Measurements from ENCODE around the gene ZC3H7B. TPM values are rescaled to one million over a fixed set of nuclear protein-coding genes. Genes with fewer than 3 reads are reported as not detected.

Gene ZC3H7B
- polyA plus RNA-seq, 2 of the 4 experiments (the other 2 are of a cell fraction) = 12.4 to 22.8 TPM

- Histone ChIP-seq H3K4me2 (no peak overlapping the region), H3K9me3 (no peaks in the 10 kb centered on the region), H3K4me1 (no peaks in the 10 kb centered on the region), H3K4me3 (no peak overlapping the region), H3K27ac (no peak overlapping the region)
- WGBS (ENCODE audit: missing lambda C conversion rate) = 98% methylated on average over 7 of the region's 9 CpGs
- DNase-seq (ENCODE audit: low read depth in 1 of 2, low spot score in 1 of 2) (no peak), FAIRE-seq (no peak), ATAC-seq (no peak)
- CTCF ChIA-PET = interaction anchor here (0.6 kb wide), 1 partner anchor 45 kb away, joined by 3 read pairs; no protein-coding TSS in a partner anchor
- POLR2A ChIA-PET = no interaction called here
- TF ChIP-seq ZNF302 (CRISPR knock-in tag; IDR thresholded peaks at IDR 0.05) = no peak
- TF ChIP-seq PHF8 (IDR thresholded peaks at IDR 0.05; ENCODE audit: borderline replicate concordance, low read depth) = no peak
- TF ChIP-seq, protein P1, sequence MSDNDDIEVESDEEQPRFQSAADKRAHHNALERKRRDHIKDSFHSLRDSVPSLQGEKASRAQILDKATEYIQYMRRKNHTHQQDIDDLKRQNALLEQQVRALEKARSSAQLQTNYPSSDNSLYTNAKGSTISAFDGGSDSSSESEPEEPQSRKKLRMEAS (IDR thresholded peaks at IDR 0.05) = no peak
- TF ChIP-seq ELK1 (IDR thresholded peaks at IDR 0.05; ENCODE audit: low read depth, low read length) = no peak
- no peak for TF ChIP-seq CBX2 (IDR thresholded peaks at IDR 0.05; ENCODE audit: borderline replicate concordance, low read depth)
- TF ChIP-seq, protein P2, sequence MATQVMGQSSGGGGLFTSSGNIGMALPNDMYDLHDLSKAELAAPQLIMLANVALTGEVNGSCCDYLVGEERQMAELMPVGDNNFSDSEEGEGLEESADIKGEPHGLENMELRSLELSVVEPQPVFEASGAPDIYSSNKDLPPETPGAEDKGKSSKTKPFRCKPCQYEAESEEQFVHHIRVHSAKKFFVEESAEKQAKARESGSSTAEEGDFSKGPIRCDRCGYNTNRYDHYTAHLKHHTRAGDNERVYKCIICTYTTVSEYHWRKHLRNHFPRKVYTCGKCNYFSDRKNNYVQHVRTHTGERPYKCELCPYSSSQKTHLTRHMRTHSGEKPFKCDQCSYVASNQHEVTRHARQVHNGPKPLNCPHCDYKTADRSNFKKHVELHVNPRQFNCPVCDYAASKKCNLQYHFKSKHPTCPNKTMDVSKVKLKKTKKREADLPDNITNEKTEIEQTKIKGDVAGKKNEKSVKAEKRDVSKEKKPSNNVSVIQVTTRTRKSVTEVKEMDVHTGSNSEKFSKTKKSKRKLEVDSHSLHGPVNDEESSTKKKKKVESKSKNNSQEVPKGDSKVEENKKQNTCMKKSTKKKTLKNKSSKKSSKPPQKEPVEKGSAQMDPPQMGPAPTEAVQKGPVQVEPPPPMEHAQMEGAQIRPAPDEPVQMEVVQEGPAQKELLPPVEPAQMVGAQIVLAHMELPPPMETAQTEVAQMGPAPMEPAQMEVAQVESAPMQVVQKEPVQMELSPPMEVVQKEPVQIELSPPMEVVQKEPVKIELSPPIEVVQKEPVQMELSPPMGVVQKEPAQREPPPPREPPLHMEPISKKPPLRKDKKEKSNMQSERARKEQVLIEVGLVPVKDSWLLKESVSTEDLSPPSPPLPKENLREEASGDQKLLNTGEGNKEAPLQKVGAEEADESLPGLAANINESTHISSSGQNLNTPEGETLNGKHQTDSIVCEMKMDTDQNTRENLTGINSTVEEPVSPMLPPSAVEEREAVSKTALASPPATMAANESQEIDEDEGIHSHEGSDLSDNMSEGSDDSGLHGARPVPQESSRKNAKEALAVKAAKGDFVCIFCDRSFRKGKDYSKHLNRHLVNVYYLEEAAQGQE (IDR thresholded peaks at IDR 0.05) = no peak
- TF ChIP-seq TFCP2L1 (CRISPR knock-in tag; IDR thresholded peaks at IDR 0.05) = no peak
- TF ChIP-seq POLR2AphosphoS2 (conservative IDR thresholded peaks at IDR 0.05; ENCODE audit: low read length) = no peak
- TF ChIP-seq HEYL (CRISPR knock-in tag; IDR thresholded peaks at IDR 0.05) = no peak
Measured at GRCh38 chr22:41343717-41344116, 42.4 kb downstream of the ZC3H7B start.

DNA sequence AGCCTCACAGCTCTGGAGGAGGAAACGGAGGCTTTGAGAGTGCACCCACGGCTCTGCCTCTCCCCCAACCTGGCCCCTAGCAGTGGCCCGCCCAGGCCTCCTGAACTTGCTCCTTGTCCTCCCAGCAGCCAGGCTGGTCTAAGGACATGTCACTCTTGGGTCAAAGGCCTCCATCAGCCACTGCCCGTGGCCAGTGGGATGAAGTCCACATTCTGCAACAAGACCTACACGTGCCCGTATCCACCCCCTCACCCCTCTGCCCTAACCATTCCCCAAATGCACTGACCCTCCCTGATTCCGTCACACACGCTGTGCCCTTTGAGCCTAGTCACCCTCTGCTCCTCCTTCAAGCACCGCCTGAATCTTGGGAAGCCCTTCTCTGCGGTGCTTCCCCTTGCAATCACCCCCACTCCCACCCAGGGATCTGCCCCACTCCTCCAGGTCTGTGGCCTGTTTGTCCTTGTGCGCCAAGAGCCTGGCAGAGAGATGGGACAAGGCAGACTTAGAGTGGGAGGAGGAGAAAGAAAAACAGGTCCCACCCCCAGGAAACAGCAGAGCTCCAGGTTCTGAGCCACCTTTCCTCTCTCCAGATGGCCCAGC, 43.0 kb downstream of the ZC3H7B start:
- no peak for ATAC-seq

DNA sequence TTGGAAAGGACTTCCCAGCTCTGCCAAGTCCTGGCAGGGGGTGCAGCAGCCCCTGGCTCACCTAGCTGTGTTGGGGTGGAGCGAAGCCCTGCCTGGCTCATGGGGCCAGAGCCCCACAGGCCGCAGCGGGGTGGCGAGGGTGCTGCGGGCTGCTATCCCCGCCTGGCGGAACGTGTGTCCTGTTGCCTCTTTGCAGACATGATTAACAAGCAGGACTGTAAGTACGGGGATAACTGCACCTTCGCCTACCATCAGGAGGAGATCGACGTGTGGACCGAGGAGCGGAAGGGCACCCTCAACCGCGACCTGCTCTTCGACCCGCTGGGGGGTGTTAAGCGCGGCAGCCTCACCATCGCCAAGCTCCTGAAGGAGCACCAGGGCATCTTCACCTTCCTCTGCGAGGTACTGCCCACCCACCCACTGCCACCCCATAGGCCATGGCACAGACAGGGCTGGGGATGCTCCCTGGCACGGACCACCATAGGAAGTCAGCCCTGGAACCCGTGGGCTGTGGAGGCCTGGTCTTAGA, 44.5 kb downstream of the ZC3H7B start:
- Histone ChIP-seq H3K4me3 (no peak overlapping the region), H3K4me1 (peaks cover 6% of the 10 kb centered on the region; the same call in 1 of the 3 replicates), H3K9me3 (no peaks in the 10 kb centered on the region), H3K4me2 (no peak overlapping the region), H3K27ac (no peak overlapping the region)
- ATAC-seq (no peak), DNase-seq (ENCODE audit: low read depth in 1 of 2, low spot score in 1 of 2) (no peak), FAIRE-seq (no peak)
- CTCF ChIA-PET = no interaction called here
- 93% methylated on average over 15 of the region's 24 CpGs for WGBS (ENCODE audit: missing lambda C conversion rate)
- POLR2A ChIA-PET = no interaction called here
- TF ChIP-seq, protein P2 (IDR thresholded peaks at IDR 0.05) = no peak
- TF ChIP-seq MYC (IDR thresholded peaks at IDR 0.05; ENCODE audit: borderline replicate concordance, low read length) (no peak), HDAC2 (IDR thresholded peaks at IDR 0.05) (no peak), FOXS1 (CRISPR knock-in tag; IDR thresholded peaks at IDR 0.05) (no peak), RARB (CRISPR knock-in tag; IDR thresholded peaks at IDR 0.05) (no peak), PHF8 (IDR thresholded peaks at IDR 0.05; ENCODE audit: borderline replicate concordance, low read depth) (no peak), CHD4 (IDR thresholded peaks at IDR 0.05; ENCODE audit: borderline replicate concordance) (no peak), KDM5A (IDR thresholded peaks at IDR 0.05) (no peak), NFE2L2 (conservative IDR thresholded peaks at IDR 0.05; ENCODE audit: low read length) (no peak), CBX8 (IDR thresholded peaks at IDR 0.05) (no peak)
- TF ChIP-seq, protein P3, sequence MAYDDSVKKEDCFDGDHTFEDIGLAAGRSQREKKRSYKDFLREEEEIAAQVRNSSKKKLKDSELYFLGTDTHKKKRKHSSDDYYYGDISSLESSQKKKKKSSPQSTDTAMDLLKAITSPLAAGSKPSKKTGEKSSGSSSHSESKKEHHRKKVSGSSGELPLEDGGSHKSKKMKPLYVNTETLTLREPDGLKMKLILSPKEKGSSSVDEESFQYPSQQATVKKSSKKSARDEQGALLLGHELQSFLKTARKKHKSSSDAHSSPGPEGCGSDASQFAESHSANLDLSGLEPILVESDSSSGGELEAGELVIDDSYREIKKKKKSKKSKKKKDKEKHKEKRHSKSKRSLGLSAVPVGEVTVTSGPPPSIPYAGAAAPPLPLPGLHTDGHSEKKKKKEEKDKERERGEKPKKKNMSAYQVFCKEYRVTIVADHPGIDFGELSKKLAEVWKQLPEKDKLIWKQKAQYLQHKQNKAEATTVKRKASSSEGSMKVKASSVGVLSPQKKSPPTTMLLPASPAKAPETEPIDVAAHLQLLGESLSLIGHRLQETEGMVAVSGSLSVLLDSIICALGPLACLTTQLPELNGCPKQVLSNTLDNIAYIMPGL (CRISPR knock-in tag; IDR thresholded peaks at IDR 0.05; ENCODE audit: borderline replicate concordance) = no peak
- TF ChIP-seq, protein P4, sequence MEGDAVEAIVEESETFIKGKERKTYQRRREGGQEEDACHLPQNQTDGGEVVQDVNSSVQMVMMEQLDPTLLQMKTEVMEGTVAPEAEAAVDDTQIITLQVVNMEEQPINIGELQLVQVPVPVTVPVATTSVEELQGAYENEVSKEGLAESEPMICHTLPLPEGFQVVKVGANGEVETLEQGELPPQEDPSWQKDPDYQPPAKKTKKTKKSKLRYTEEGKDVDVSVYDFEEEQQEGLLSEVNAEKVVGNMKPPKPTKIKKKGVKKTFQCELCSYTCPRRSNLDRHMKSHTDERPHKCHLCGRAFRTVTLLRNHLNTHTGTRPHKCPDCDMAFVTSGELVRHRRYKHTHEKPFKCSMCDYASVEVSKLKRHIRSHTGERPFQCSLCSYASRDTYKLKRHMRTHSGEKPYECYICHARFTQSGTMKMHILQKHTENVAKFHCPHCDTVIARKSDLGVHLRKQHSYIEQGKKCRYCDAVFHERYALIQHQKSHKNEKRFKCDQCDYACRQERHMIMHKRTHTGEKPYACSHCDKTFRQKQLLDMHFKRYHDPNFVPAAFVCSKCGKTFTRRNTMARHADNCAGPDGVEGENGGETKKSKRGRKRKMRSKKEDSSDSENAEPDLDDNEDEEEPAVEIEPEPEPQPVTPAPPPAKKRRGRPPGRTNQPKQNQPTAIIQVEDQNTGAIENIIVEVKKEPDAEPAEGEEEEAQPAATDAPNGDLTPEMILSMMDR (IDR thresholded peaks at IDR 0.05) = no peak

More for the DNA sequence above, 43.0 kb downstream of the ZC3H7B start:
- no peak overlapping the region for H3K27ac ChIP-seq
- ChIA-PET POLR2A (no interaction called here), CTCF (interaction anchor here (0.6 to 0.7 kb wide), 2 partner anchors 23 to 45 kb away, joined by 3 read pairs; no protein-coding TSS in a partner anchor)
- no peak overlapping the region for H3K4me2 ChIP-seq
- no peak overlapping the region for H3K4me3 ChIP-seq
- no peaks in the 10 kb centered on the region for H3K9me3 ChIP-seq
- H3K4me1 ChIP-seq = no peaks in the 10 kb centered on the region
- TF ChIP-seq MYC (IDR thresholded peaks at IDR 0.05; ENCODE audit: borderline replicate concordance, low read length) = no peak
- 93% methylated on average over 9 of the region's 11 CpGs for WGBS (ENCODE audit: missing lambda C conversion rate)
- FAIRE-seq (no peak), DNase-seq (ENCODE audit: low read depth in 1 of 2, low spot score in 1 of 2) (no peak)

Data from A549 (cell line).